H54 (cell line): ENCODE measurements around the gene COL8A2.

Experiments used
- DNase-seq: peaks from one replicate; pipeline ENCODE4 v3.0.0; 2011; ENCODE audit warnings: low spot score, mixed read lengths; ENCODE audit not compliant: insufficient read length
- FAIRE-seq: peaks from 3 replicates; lab custom pipeline; 2011; peaks lifted over from hg19 to GRCh38; lab: Jason Lieb, UNC
- POLR2A ChIP-seq: IDR thresholded peaks from 2 replicates; pipeline ENCODE4 v1.6.1; 2011; ENCODE audit warnings: low read depth, mild to moderate bottlenecking, low read length

The COL8A2 gene

DNA sequence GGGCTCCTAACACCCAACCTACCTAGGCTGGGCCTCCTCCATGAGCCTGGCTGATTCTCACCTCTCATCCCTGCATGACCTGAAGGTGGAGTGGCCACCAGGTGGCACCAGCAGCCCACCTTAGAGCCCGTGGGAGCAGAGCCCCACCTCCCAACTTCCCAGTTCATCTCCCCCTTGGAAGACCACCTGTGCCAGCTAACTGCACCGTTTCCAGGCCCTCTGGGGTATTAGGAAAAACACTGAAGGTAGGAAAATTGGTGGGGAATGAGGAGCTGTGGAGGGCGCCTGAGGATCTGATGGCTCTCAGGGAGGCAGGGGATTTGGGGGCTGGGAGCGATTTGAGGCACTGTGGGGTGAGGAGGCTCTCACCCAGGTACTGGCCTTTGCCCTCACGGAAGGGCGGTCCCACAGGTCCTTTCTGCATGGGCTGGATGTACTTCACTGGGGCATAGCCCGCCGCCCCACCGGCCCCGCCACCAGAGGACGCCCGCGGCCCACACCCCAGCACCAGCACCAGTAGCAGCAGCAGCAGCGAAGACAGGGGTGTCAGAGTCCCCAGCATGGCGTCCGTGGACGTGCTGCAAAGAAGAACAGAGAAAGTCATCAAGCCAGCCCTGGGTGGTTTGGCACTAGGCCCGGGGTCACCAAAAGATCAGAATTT, 25.2 kb downstream of the COL8A2 start:
- no peak for TF ChIP-seq POLR2A
- no peak for FAIRE-seq
- DNase-seq: peak; percentile 78

DNA sequence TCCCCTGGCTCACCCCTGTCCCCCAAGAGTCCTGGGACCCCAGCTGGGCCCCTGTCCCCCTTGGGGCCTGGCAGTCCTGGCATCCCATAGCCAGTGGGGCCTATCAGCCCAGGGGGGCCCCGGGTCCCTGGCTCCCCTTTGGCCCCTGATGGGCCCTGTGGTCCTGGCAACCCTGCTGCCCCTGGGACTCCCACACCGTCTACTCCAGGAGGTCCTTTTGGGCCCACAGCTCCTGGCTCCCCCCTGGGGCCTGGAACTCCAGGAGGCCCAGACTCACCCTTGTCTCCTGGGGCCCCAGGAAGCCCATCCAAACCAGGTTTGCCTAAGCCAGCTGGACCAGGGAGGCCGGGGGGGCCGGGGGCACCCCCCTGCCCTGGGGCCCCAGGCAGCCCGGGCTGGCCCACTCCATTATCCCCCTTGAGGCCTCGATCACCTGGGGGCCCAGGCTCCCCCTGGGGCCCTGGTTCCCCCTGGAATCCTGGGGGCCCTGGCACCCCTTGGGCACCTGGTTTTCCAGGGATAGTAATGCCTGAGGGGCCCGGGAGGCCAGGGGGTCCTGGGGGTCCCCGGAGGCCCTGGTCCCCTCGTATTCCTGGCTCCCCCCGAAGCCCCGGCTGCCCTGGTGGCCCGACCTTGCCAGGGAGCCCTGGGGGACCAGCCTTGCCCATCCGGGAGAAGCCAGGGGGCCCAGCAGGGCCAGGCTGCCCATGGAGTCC, 26.2 kb downstream of the COL8A2 start:
- no peak for DNase-seq
- no peak for TF ChIP-seq POLR2A

DNA sequence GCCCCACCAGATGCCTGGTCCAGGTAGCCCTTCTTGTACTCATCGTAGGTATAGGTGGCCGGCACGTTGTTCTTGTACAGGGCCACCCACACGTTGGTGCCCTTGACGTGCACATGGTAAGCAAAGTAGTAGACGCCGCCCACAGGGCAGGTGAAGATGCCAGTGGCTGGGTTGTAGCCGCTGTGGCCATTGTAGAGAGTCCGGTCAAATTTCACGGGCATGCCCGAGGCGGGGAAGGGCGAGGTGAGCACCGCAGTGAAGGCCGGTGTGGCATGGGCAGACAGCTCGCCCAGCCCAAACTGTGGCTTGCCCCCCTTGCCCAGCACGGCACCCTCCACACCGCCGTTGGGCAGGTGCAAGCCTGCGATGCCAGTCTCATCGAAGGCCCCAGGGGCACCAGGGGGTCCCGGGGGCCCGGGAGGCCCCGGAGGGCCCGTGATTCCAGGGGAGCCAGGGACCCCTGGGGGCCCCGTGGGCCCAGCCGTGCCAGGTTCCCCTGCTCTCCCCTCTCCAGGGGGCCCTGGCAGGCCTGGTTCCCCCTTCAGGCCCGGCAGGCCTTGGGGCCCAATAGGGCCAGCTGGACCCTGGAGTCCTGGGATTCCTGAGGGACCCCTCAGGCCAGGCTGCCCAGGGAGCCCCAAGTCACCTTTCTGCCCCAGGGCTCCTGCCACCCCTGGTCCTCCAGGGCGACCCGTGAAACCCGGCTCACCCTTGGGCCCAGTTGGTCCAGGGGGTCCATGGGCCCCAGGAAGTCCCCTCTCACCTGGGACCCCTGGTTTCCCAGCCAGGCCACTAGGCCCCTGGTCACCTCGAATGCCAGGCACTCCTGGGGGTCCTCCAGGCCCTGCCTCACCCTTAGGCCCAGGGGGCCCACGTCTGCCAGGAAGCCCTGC, 27.1 kb downstream of the COL8A2 start:
- TF ChIP-seq POLR2A: no peak
- no peak for DNase-seq
- no peak for FAIRE-seq

More for the DNA sequence above, 26.2 kb downstream of the COL8A2 start:
- no peak for FAIRE-seq

DNA sequence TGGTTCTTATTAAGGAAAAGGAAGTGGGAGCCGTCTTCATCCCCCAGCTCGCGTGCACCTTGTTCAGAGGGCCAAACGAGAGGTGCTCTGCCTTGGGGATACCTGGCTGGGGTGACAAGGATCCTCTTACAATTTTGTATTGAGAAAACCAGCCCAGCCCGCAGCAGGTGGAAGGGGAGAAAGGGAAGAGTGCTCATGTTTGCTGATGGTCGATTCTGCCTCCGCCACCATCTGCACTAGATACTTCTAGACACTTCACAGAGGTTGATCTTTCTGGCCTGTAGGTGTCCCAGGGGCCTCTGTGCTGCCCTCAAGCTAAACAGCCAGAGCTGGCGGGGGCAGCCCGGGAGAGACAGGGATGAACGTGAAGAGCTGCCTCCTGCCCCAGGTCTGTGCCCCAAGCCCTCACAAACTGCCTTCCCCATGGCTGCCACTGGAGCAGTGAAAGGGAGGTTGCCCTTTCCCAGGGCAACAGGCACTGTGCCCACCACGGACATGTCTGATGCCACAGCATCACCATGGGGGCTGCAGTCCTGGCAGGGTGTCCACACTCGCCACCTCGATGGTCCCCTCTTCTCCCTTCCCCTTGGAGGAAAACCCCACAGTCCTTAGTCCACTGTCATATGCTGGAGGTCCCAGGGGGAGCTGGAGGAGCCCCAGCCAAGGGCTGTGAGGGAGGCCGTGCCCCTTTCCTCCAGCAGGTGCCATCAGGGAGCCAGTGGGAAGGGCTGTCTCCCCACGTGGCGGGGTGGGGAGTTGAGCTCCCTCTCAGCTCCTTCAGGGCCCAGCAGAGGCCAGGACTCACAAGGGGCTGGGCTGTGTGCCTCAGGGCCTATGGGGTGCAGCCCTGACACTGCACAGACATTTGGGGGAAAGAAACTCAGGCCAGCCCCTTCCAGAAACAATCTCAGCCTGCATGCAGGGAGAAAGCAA, 28.3 kb downstream of the COL8A2 start:
- FAIRE-seq (no peak), DNase-seq (no peak)
- TF ChIP-seq POLR2A: no peak

DNA sequence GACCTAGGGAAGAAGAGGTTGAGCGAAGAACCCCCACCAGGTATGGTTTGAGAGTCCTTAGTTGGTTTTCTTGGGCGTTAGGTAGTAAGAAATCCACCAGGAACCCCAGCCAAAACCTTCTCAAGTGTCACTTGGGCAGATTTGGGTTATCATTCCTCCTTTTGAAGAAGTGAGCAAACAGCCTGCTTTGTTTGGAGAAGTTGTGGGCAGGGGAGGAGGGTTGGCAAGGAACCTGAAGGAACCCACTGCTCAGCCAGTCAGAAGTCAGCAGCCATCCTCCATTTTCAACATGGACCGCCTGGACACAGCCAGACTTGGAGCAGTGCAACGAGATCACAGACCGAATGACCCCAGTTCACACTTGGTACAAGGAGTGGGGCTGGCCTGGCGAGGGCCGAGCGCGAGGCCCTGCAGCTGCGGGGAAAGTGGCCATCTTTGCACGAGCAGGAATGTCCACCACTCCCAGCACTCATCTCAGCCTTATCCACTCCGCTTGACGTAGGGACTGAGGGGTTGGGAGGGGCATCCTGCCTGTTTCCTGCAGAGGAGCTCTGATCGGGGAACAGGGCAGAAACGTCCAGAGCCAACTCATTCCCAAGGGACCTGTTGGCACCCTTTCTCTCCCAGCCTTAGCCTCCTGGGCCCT, 29.1 kb downstream of the COL8A2 start:
- no peak for TF ChIP-seq POLR2A
- FAIRE-seq (no peak), DNase-seq (no peak)

DNA sequence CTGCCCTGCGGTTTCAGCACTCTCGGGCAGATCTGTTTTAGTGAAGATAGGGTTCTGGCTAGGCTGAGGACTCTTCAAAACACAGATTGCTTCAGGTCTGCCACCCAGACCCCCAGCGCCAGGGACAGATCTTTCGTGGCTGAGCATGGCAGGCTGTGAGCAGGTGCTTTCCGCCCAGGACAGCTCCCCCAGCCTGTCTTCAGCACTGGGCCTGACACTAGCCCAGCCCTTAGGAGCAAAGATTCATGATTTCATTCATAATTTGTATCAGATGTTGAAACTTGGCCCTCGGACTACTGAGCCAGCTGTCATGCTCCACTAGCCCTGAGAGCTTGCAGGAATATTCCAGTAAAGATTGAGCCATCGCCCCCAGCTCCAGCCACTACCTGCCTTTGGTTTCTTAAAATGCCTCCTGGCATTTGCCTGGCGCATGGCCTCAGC, 30.4 kb downstream of the COL8A2 start:
- FAIRE-seq (no peak), DNase-seq (no peak)
- TF ChIP-seq POLR2A: no peak

DNA sequence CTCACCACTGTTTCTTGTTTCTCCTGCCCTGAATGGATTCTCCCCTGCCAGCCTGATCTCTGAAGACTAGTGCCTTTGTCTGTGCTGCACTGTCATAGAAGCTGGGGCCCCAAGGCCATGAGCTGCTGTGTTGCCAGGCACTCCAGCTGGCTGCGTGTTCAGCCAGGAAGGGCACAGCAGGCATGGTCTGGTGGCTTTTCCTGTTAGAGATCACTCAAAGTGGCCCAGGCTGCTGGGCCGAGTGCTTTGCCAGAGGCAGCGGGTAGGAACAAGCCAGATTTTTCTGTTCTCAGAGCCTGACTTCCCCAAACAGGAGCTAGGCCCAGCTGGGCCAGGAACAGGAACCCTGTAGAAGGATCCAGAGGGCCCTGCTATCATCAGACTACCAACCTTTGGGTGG, 31.1 kb downstream of the COL8A2 start:
- FAIRE-seq (no peak), DNase-seq (no peak)
- no peak for TF ChIP-seq POLR2A

DNA sequence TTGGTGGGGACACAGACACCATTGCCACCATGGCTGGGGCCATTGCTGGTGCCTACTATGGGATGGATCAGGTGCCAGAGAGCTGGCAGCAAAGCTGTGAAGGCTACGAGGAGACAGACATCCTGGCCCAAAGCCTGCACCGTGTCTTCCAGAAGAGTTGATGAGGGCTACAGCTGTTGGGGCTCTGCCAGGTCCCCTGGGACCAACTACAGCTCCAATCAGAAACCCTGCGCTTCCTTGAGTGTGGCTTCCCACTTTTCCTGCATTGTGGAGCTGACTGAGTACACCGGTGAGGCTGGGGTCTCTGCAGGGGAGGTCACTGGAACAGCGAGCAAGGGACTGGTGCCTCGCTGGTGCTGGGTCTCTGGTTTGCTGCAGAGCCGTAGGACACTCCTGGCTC, 31.8 kb downstream of the COL8A2 start:
- DNase-seq: no peak
- FAIRE-seq: no peak
- no peak for TF ChIP-seq POLR2A

DNA sequence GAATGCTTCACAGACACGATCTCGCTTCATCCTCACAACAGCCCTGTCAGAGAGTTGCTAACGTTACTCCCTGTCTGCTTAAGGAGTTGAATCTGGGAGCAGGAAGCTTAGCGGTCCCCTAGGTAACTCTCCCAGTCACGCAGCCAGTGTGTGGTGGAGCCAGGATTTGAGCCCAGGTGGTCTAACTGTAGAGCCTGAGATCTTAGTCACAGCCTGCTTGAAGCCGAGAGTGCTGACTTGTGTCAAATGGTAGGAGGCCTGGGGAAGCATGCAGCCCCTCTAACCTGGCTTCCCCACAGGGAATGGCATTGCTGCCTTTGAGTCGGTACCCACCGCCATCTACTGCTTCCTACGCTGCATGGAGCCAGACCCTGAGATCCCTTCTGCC, 32.2 kb downstream of the COL8A2 start:
- FAIRE-seq: no peak
- TF ChIP-seq POLR2A: no peak
- no peak for DNase-seq

DNA sequence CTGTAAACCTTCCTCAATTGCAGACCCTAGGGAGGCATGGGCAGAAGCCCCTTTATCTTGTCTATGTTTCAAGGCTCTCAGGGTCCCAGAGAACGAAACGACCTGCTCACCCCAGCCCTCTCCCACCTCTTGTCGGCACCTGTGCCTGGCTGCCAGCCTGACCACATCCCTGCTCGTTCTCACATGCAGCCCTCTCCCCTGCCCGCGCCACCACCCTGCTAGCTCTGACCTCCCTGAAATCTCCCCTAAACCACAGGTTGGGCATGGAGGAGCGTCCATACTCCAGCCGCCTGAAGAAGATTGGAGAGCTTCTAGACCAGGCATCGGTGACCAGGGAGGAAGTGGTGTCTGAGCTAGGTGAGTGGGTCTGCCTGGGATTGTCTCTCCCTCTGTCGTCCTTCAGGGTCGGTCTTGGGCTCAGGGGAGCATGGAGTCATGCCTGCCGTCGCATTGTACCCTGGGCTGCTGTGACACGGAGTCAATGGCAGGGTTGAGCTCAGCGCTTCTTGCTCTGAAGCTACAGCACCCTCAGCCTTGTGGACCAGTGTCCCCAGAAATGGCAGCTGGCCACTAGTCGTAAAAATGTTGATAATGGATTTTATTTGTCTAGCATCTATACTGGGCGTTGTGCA, 32.7 kb downstream of the COL8A2 start:
- DNase-seq: no peak
- TF ChIP-seq POLR2A: no peak
- FAIRE-seq: no peak

DNA sequence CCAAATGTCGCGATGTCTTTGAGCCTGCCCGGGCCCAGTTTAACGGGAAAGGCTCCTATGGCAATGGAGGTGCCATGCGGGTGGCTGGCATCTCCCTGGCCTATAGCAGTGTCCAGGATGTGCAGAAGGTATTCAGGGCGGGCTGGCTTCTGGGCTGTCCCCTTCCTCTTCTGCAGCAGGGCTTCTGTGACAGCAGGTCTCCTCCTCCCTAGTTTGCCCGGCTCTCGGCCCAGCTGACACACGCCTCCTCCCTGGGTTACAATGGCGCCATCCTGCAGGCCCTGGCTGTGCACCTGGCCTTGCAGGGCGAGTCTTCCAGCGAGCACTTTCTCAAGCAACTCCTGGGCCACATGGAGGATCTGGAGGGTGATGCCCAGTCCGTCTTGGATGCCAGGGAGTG, 33.3 kb downstream of the COL8A2 start:
- no peak for TF ChIP-seq POLR2A
- FAIRE-seq: no peak
- no peak for DNase-seq

DNA sequence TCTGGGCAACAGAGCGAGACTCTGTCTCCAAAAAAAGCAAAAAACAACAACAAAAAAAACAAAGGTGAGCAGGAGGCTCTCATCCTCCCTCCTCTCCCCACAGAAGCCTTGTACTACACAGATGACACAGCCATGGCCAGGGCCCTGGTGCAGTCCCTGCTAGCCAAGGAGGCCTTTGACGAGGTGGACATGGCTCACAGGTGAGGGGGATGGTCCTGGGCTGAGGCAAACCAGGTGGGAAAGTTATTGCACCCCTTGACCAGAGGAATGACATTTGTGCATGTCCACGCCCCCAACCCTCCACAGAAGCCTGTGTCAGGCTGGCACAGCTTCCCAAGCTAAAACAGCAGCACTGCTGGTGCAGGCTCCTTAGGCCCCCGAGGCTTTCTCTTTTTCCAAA, 33.9 kb downstream of the COL8A2 start:
- FAIRE-seq (no peak), DNase-seq (no peak)
- TF ChIP-seq POLR2A: no peak
